DMS53 (cell line): ENCODE data around the gene TRIM4.
"Not testable (repeated sequence)": the region's sequence is repeated elsewhere in the genome, so short reads cannot be mapped to it uniquely, and the experiment has no call there.

Experiments used
- DNase-seq: peaks from one replicate; lab custom pipeline; 2025; lab: John Stamatoyannopoulos, UW

The TRIM4 gene, protein sequence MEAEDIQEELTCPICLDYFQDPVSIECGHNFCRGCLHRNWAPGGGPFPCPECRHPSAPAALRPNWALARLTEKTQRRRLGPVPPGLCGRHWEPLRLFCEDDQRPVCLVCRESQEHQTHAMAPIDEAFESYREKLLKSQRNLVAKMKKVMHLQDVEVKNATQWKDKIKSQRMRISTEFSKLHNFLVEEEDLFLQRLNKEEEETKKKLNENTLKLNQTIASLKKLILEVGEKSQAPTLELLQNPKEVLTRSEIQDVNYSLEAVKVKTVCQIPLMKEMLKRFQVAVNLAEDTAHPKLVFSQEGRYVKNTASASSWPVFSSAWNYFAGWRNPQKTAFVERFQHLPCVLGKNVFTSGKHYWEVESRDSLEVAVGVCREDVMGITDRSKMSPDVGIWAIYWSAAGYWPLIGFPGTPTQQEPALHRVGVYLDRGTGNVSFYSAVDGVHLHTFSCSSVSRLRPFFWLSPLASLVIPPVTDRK

DNA sequence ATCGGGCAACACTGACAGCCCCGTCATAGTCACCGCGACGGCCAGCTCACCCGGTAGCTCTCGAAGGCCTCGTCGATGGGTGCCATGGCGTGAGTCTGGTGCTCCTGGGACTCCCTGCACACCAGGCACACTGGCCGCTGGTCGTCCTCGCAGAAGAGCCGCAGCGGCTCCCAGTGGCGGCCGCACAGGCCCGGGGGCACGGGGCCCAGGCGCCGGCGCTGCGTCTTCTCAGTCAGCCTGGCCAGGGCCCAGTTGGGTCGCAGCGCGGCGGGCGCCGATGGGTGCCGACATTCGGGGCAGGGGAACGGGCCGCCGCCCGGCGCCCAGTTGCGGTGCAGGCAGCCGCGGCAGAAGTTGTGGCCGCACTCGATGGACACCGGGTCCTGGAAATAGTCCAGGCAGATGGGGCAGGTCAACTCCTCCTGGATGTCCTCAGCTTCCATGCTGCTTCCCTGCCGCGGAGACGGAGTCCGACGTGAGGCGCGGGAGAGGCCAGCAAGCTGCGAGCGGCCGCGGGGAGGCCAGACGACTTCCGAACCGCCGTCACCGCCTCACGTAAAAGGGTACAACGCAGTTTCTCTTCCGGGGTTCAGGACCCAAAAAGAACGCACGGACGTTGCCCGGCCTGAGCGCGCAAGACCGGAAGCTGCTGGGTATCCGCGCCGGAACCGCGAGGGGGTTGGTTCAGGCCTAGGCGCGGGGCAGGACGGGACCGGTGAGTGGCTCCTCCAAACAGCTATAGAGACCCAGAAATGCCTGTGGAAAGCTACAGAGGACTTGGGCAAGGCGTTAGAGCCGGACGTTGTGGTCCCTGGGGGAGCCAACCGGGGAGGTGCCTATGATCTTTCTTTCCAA is at the start of gene TRIM4:
Gene TRIM4, minus strand, starts transcription at position 572 of the 855 bp plus-strand sequence. Its CDS starts 129 bp downstream, at position 443.
- peak; percentile 96 for DNase-seq

DNA sequence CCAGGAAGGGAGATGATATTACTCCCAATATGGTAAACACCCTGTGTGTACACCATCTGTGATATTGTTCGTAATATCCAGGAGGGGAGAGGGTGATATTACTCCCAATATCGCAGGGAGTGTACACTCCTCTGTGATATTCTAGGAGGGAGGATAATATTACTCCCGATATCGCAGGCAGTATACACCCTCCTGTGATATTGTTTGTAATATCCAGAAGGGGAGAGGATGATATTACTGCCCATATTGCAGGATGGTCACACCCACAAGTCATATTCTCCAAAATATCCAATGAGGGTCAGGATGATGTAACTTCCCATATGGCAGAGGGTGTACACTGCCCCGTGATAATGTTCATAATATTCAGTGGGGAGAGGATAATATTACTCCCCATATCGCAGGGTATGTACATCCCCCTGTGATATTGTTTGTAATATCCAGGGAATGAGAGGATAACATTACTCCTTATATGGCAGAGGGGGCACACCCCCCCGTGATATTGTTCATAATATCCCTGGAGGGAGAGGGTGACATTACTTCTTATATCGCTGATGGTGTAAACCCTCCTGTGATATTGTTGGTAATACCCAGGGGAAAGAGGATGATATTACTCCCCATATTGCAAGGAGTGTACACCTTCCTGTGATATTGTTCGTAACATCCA is 39.4 kb upstream of the TRIM4 start:
- DNase-seq = no peak

DNA sequence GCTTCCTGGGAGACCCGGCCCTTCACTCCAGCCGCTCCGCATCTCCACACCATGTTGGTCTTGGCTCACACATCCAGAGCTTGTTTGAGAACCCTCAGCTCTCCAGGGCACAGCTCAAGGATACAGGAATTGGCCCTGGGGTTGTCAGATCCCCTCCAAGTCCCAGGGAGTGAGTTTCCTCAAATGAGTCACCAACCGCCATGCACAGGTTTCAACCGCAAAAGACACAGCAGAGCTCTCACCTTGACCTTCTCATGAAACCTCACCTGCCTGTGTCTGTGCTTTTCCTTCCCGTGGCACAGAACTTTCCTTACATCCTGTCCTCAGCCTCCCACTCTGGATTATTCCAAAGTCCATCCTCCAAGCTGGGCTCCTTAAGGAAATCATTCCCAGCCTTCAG is 35.9 kb upstream of the TRIM4 start:
- peak; percentile 90 for DNase-seq

DNA sequence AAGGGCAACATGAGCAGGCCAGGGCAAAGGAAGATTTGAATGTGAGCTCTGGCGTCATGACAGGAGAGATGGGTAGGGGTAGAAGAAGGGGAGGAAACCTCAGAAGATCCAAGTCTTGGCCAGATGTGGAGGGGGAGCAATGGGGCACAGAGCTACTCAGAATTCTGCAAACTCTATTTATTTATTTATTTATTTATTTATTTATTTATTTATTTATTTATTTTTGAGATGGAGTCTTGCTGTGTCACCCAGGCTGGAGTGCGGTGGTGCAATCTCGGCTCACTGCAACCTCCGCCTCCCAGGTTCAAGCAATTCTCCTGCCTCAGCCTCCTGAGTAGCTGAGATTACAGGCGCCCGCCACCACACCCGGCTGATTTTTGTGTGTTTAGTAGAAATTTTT is 35.3 kb upstream of the TRIM4 start:
- not testable (repeated sequence) for DNase-seq

DNA sequence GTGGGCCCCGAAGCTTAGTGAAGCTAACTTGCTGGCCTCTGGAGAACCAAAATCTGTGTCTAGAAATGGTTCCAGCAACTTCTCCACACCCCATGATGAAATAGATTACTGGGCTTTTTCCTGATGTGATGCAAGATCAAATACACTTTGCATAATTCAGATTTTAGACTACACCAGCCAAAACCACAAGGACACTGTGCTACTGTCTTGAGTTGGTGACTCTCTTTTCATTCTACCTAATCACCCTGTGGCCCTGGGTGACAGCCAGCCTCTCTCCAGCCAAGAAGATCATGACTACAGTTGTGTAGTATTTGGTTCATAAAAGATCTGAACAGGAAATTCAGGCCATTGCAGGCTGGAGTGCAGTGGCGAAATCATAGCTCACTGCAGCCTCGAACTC is 34.3 kb upstream of the TRIM4 start:
- no peak for DNase-seq

DNA sequence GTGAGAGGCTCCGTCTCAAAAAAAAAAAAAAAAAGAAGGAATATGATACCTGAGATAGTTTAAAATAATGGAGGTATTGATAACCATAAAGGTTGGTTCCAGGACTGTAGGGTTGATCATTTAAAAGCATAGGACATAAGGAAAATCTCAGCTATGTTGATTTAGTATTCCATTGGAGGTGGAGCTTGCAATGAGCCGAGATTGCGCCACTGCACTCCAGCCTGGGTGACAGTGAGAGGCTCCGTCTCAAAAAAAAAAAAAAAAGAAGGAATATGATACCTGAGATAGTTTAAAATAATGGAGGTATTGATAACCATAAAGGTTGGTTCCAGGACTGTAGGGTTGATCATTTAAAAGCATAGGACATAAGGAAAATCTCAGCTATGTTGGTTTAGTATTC is 33.3 kb upstream of the TRIM4 start:
- DNase-seq = not testable (repeated sequence)

DNA sequence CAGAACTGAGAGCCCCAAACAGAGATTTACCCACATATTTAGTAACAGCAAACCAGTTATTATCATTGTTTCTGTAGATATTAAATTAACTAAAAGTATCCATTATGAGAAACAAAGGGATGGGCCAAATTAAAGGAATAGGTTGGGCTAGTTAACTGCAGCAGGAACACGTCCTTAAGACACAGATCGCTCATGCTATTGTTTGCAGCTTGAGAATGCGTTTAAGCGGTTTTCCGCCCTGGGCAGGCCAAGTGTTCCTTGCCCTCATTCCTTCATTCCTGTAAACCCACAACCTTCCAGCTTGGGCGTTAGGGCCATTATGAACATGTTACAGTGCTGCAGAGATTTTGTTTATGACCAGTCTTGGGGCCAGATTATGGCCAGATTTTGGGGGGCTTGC is 31.5 kb upstream of the TRIM4 start:
- not testable (repeated sequence) for DNase-seq

DNA sequence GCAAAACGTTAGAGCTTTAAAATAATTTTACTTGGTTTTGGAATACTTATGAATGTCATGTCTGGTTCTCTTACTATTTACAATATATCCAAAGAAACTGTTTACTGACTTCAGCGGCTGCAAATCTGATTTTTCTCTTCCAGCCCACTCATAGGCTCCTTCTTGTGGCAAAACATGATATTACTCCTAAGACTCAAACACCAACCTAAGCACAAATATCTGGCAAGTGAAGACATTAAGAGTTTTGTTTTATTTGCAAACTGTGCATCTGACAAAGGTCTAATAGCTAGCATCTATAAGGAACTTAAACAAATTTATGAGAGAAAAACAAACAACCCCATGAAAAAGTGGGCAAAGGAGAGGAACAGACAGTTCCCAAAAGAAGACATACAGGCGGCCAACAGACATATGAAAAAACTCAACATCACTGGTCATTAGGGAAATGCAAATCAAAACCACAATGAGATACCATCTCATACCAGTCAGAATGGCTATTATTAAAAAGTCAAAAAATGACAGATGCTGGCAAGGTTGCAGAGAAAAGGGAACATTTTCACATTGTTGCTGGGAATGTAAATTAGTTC is 30.4 kb upstream of the TRIM4 start:
- peak; percentile 37 for DNase-seq

DNA sequence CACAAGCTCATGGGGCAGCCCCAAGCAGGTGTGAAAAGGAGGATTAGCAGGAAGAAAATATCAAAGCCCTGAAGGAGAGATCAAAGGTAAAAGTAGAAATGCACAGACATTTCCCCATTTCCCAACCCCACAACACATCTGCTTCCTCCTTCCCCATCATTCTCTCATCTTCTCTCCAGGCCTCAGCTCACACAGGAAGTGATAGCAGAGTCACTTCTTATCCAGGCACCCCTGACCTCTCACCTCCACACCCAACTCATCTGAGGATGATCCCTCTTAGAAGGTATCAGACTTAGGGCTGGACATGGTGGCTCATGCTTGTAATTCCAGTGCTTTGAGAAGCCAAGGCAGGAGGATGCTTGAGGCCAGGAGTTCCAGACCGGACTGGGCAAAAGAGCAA is 28.3 kb upstream of the TRIM4 start:
- DNase-seq = no peak

DNA sequence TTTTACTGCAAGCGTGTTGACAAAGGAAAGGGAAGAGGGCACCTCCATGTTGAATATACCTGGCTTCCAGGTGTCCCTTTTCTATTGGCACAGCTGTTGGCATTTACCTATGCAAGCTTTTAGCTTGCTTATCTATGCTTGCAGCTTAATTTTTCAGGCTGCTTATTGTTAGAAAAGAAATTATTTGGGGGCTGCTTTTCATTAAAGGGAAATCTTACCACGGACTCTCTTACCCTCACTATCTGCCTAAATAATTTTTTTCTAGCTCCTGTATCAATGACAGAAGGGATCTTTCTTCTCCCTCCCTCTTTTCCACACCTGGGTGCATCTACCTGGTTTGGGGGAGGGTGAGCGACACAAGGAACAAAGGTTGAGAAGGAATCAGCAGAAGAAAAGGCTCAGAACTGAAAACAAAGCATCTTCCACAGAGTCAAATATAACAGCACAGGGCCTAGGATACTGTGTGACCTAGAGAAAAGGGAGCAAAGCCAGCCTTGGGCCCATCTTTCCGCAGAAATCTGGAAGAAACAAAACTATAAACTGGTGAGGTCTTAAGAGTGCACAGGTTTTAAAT is 25.3 kb upstream of the TRIM4 start:
- peak; percentile 46 for DNase-seq

DNA sequence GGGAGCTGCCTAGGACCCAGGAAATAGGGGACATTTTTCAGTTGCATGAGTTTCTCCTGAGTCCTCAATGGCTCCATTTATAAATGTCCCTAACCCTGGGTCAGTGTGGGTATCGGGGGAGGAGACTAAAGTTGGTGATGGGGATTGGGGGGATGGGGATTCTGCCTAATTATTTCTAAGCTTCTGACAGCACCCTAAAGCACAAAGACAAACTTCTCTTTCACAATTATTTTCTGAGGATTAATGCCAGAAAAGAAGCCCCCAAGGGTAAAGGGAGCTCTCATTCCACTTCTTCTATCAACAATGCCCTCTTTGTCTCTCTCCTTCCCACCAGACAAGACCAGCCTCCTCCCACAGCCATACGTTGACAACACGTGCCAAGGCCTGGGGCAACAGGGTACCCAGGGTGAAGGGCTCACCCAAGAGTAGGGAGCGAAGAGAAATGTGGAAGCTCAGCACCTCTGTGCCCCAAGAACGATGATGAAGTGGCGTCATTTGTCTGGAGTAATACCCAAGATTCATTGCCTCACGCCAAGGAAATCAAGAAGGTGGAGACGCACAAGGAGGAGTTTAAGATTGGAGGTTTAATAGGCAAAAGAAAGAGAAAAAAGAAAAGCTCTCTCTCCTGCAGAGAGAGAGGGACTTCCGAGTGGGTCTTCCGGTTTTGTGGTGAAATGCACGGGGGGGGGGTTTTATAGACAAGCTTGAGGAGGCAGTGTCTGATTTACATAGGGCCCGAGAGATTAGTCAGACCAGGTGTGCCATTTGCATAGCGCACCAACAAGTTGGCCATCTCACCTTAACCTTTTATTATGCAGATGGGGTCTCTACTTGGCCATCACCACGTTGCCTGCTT is 24.5 kb upstream of the TRIM4 start:
- DNase-seq = peak; percentile 72

DNA sequence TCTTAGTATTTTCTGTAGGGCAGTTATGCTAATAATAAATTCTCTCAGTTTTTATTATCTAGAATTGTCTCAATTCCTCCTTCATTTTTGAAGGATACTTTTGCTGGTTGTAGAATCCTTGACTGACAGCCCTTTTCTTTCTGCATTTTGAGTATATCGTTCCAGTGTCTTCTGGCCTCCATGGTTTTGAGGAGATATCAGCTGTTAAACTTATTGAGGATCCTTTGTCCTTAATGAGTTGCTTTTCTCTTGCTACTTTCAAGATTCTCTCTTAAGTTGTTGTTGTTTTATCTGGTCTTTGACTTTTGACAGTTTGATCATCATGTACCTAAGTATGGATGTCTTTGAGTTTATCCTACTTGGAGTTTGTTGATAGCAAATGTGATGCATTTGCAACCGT is 19.0 kb upstream of the TRIM4 start:
- no peak for DNase-seq

DNA sequence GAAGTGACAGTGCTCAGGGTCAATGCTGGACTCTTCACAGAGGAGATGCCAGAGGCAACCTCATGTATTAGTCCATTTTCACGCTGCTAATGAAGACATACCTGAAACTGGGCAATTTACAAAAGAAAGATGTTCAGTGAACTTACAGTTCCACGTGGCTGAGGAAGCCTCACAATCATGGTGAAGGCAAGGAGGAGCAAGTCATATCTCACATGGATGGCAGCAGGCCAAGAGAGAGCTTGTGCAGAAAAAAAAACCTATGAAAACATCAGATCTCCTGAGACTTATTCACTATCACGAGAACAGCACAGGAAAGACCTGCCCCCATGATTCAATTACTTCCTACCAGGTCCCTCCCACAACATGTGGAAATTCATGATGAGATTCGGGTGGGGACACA is 15.7 kb upstream of the TRIM4 start:
- not testable (repeated sequence) for DNase-seq

DNA sequence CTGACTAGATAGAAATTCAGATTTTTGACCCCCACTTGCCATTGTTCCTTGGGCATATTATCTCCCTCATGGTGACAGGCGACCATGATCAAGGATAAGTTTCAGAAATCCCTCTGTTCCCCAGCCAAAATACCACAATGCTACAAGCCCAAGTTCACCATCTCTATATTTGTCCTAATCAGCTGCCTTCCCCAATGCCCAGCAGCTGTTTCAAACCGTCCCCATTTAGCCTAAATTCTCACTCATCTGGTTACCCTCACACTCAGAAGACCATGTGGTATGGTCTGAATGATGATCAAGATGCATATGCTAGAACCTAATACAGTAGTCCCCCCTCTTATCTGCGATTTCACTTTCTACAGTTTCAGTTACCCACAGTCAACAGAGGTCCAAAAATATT is 11.0 kb upstream of the TRIM4 start:
- no peak for DNase-seq

DNA sequence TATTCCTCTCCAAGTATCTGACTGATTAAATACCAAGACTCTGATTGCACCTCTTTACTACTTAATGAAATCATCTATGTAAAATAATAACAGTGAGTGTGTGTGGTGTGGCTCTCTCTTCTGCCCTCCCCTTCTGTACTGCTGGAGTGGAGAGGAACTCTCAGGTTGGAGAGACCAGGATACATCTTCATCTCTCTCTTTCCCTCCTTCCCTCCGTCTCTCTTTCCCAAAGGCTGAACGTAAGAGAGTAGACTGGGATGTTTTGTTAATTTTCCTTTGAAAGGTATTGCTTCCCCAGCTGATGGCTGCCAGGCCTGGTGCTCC is 10.4 kb upstream of the TRIM4 start:
- no peak for DNase-seq

DNA sequence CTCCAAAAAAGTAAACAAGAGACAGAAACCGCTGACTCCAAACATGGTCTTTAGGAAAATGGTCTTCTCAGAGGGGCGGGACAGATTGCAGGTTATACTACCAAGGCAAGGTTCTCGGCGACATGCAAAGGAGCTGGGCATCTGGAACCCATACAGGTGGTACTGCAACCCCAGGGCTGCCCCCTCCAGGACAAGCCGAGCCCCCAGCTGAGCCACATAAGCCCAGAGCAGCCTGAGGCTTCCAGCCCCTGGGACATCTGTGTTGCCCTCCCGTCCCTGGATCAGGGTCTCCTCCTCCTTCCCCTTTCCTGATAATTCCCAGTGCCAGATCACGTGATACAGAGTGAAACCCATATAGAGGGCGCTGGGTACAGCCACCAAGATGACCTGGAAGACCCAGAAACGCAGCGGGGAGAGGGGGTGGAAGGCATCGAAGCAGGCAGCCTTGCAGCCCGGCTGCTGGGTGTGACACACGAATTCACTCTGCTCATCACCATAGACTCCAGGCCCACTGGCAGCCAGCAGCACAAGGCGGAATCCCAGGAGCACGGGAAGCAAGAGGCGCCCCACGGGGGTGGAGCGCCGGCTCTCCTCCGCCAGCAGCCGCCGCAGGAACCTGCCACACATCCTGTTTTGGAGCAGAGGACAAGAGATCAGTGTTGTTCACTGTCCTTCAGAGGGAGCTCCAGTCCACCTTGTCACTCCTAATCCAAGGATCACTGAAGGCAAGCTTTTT is 9.8 kb upstream of the TRIM4 start, which contains the start of gene GJC3:
Gene GJC3, minus strand, starts transcription at position 627 of the 736 bp plus-strand sequence. Its CDS starts 0 bp downstream, at position 627.
- peak; percentile 91 for DNase-seq

DNA sequence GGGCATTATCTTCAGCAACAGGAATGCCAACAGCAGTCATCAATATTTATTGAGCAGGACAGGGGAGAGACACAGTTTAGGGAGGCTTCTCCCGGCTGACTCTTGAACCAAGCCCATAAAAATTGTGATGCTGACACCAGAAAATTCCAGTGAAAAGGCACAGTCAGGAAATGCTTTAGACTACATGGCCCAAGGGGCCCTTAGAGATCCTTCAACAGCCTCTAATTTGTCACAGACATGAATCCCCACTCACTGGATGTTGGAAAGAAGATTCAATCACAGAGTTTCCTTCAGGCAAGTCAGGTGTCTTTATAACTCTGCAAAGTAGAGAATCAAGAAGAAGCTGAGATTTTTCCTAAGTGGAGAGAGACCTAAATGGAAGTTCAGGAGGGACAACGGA is 8.9 kb upstream of the TRIM4 start:
- DNase-seq = no peak

DNA sequence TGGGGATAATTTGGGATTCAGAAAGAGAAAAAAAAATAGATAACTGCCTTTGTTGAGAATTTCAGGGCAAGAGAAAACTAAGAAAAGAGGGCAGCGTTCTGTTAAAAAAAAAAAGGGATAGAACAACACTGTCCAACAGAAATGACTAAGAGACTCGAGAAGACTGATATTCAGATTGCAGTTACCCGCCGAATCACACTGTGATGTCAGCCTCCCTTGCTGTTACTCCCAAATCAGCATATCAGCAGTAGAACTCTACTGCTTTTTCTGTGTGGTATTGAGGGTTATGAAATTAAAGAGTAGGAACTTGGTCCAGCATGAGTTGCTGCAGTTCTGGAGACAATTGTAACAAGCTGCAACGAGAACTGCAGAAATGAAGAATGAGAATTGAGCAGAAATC is 8.2 kb upstream of the TRIM4 start:
- no peak for DNase-seq

DNA sequence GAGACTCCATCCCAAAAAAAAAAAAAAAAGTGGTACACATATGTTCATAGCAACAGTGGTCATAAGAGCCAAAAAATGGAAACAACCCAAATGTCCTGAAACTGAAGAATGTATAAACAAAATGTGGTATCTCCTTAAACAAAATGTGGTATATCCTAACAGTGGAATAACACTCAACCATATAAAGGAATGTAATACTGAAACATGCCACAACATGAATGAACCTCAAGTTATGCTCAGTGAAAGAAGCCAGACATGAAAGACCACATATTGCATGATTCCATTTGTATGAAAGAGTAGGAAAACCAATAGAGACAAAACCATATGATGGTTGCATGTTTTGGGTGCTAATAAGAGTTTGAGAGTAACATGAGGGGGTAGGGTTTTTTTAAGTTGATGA is 7.0 kb upstream of the TRIM4 start:
- DNase-seq = no peak

DNA sequence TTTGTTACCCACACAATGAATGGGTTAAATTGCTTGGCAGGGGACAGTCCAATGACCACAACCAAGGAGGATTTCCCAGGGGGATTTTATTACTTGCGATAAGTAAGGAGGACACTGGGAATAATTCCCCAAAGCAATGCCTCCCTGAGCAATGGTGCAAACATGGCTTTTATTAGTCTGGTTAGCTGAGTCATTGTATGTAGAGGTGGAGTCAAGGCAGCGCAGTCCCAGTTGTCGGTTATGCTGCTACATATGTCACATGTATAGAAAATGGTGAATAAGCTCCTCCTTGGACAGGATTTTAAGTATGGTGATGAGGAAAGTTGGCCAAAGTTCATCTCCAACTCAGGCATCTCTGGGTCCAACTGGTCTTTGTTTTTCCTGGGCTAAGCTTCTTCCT is 3.9 kb upstream of the TRIM4 start:
- DNase-seq = peak; percentile 18
